ENCODE data around the gene CNPY1.
A peak's percentile ranks its signal among the peaks of the same experiment; 100 is the strongest.

CNPY1 gene

GRCh38 chr7:155536451-155536850, 9.9 kb downstream of the CNPY1 start:
- DNase-seq: no peak
- H3K36me3 Mint-ChIP-seq (ENCODE audit: low read depth): no peaks in the 10 kb centered on the region
- peaks cover 18% of the 10 kb centered on the region for H3K4me1 Mint-ChIP-seq (ENCODE audit: low read depth)
- H3K27me3 Mint-ChIP-seq: peaks cover 72% of the 10 kb centered on the region
- no peak overlapping the region for H3K27ac Mint-ChIP-seq
- H3K4me3 Mint-ChIP-seq: no peak overlapping the region
- H3K9me3 Mint-ChIP-seq: no peaks in the 10 kb centered on the region

GRCh38 chr7:155534691-155535090, 11.7 kb downstream of the CNPY1 start:
- H3K27me3 Mint-ChIP-seq: peaks cover 84% of the 10 kb centered on the region
- H3K4me3 Mint-ChIP-seq: no peak overlapping the region
- H3K36me3 Mint-ChIP-seq (ENCODE audit: low read depth): no peaks in the 10 kb centered on the region
- H3K9me3 Mint-ChIP-seq: no peaks in the 10 kb centered on the region
- DNase-seq: no peak
- H3K4me1 Mint-ChIP-seq (ENCODE audit: low read depth): peaks cover 18% of the 10 kb centered on the region
- H3K27ac Mint-ChIP-seq: no peak overlapping the region

DNA sequence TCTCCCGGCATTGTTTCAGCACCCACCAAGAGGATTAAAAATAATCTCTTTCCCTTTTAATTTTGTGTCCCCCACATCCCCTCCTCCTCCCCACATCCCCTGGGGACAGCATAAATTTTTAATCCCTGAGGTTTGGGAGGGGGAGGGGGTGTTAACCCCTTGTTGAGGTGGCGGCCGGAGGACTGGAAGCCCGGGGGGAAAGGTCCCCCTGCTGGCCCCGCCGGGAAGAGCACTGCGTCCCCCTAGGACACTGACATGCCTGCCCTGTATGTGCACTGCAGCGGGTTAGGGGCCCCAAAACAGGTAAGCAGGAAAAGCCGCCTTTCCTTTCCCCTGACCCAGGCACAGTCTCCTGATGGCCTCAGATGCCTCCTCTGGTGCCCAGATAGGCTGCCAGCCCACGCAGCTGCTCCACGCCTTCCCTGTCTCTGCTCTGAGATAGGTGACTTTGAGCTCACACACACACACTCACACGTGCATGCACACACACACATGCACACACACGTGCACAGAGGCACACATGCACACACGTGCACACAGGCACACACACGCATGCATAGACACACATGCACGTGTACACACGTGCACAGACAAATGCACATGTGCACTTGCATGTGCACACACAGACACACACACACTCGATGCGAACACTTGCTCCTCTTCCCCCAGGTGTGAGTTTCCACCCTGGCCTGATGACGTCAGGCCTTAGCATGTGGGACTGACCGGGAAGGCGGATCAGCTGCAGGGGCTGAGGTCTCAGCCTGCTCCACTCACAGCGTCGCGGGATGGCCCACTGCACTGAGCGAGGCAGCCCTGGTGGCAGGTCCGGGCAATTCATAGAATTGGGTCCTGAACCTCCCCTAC, 12.3 kb downstream of the CNPY1 start:
- peak; percentile 56 for DNase-seq
- Mint-ChIP-seq H3K4me3 (peak overlapping the region; percentile 66), H3K36me3 (ENCODE audit: low read depth) (no peaks in the 10 kb centered on the region), H3K27ac (no peak overlapping the region), H3K9me3 (no peaks in the 10 kb centered on the region), H3K4me1 (ENCODE audit: low read depth) (peaks cover 18% of the 10 kb centered on the region), H3K27me3 (peaks cover 85% of the 10 kb centered on the region)

DNA sequence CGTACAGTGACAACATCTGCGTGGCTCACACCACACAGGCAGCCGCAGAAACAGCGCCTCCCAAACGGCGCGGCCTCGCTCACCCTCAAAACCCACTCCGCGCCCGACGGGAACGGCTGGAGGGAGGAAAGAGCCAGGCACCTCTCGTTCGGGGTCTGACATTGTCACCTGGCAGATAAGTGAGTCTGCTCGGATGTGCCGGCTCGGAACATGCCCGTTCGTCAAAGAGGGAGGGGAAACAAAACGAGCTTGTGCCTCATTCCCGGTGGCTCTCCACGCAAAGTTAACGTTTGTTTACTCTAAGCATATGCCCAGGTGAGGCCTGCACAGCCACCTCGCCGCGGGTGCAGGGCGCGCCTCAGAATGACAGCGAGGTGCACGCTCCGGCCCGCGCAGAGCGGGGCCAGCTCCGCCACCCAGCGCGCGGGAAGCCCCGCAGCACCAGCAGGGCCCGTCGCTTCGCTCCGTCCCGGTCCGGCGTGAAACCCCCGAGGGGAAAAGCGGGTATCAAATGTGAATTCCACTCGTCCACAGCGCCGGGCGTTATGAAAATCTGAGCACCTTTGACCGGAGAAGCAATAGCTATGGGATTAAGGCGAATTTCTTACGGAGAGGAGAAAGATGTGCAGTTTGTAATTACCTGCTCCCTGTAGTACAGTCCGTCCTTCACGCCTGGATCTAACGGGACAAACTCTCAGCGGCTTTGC, 13.1 kb downstream of the CNPY1 start:
- Mint-ChIP-seq H3K36me3 (ENCODE audit: low read depth) (no peaks in the 10 kb centered on the region), H3K9me3 (no peaks in the 10 kb centered on the region), H3K27ac (no peak overlapping the region), H3K4me1 (ENCODE audit: low read depth) (peaks cover 18% of the 10 kb centered on the region), H3K27me3 (peaks cover 82% of the 10 kb centered on the region), H3K4me3 (peak overlapping the region; percentile 66)
- peak; percentile 40 for DNase-seq

DNA sequence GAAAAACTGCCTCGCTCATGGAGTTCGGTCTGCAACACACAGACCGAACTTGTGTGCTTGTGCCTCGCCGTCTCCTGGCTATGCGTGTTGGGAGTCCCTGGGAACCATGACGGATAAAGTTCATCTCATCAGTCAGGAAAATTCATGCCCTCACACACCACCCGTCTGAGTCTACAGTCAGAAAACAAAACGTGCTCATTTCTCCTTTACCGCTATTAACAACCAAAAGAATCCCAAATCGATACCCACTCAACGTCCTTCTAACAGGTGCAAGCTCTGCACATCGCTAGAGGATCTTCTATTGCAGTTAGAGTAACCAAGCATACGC, 13.6 kb downstream of the CNPY1 start:
- Mint-ChIP-seq H3K4me1 (ENCODE audit: low read depth) (peaks cover 18% of the 10 kb centered on the region), H3K36me3 (ENCODE audit: low read depth) (no peaks in the 10 kb centered on the region), H3K9me3 (no peaks in the 10 kb centered on the region), H3K27me3 (peaks cover 83% of the 10 kb centered on the region), H3K27ac (no peak overlapping the region), H3K4me3 (peak overlapping the region; percentile 35)
- DNase-seq: no peak

DNA sequence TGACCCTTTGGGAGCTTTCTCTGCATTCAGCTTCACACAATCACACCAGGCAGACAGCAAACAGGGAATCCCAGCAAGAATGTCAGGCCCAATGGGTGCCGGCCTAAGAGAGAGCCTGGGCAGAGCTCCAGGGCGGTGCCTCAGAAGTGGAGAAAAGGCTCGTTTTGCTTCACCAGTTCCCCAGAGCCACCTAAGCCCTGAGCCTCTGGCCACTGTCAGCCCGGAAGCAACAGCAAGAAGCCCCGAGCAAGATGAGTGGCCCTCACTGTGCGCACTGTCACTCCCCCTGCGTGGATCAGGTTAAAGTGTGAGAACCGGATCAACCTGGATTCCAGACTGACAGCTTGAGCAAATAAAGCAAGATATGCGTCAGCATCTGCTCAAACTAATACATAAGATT, 14.7 kb downstream of the CNPY1 start:
- DNase-seq: no peak
- Mint-ChIP-seq H3K36me3 (ENCODE audit: low read depth) (no peaks in the 10 kb centered on the region), H3K4me3 (no peak overlapping the region), H3K9me3 (no peaks in the 10 kb centered on the region), H3K27ac (no peak overlapping the region), H3K27me3 (peaks cover 83% of the 10 kb centered on the region), H3K4me1 (ENCODE audit: low read depth) (peaks cover 18% of the 10 kb centered on the region)

DNA sequence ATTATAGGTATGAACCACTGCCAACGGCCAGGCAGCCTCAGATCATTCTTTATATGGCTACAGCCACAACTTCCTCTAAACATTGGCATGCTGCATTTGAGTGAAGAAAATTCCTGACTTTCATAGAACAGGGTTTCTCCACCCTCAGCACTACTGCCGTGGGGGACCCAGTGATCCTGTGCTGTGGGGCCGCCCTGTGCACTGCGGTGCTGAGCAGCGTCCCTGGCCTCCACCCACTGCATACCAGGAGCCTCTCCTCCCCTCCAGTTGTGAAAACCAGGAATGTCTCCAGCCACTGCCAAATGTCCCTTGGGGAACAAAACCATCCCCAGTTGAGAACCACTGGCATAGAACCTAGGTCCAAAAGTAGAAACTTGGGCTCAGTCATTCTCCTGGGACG, 15.8 kb downstream of the CNPY1 start:
- H3K27me3 Mint-ChIP-seq: peaks cover 78% of the 10 kb centered on the region

GRCh38 chr7:155529845-155530244, 16.5 kb downstream of the CNPY1 start:
- no peak for DNase-seq
- H3K27ac Mint-ChIP-seq: no peak overlapping the region
- peaks cover 18% of the 10 kb centered on the region for H3K4me1 Mint-ChIP-seq (ENCODE audit: low read depth)
- H3K27me3 Mint-ChIP-seq: peaks cover 76% of the 10 kb centered on the region
- no peak overlapping the region for H3K4me3 Mint-ChIP-seq
- no peaks in the 10 kb centered on the region for H3K9me3 Mint-ChIP-seq
- no peaks in the 10 kb centered on the region for H3K36me3 Mint-ChIP-seq (ENCODE audit: low read depth)

More for the DNA sequence above, 15.8 kb downstream of the CNPY1 start:
- Mint-ChIP-seq H3K4me1 (ENCODE audit: low read depth) (peaks cover 18% of the 10 kb centered on the region), H3K4me3 (no peak overlapping the region), H3K36me3 (ENCODE audit: low read depth) (no peaks in the 10 kb centered on the region), H3K9me3 (no peaks in the 10 kb centered on the region), H3K27ac (no peak overlapping the region)
- DNase-seq: no peak

DNA sequence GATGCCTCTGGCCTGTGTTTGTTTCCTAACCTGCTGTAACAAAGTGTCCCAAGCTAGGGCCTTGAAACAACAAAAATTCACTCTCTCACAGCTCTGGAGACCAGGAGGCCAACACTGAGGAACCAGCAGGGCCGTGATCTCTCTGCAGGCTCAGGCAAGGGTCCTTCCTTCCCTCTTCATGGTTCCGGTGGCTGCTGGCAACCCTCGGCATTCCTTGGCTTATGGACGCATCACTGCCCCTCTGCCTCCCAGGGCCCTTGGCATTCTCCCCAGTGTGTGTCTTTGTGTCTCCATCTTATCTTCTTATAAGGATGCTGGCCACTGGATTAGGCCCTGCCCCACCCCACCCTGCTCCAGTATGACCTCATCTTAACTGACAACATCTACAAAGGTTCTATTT, 17.0 kb downstream of the CNPY1 start:
- Mint-ChIP-seq H3K4me1 (ENCODE audit: low read depth) (peaks cover 18% of the 10 kb centered on the region), H3K9me3 (no peaks in the 10 kb centered on the region)

DNA sequence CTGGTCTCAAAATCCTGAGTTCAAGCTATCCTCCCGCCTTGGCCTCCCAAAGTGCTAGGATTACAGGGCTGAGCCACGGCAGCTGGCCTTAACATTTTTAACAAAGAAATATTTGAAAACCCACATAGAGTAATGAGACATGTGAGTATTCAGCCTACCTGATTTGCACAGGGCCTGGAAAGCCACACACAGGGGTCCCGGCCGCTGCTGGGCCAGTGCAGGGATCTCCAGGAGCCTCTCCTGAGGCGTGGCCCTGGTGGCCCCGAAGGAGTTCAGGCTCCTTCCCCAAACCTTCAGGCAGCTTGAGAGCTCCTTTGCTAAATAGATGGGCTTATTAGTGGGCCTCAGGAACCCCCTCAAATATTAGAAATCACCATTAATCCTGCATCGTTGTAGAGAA, 18.7 kb downstream of the CNPY1 start:
- peaks cover 69% of the 10 kb centered on the region for H3K27me3 Mint-ChIP-seq
- no peaks in the 10 kb centered on the region for H3K36me3 Mint-ChIP-seq (ENCODE audit: low read depth)
- H3K9me3 Mint-ChIP-seq: no peaks in the 10 kb centered on the region
- H3K4me1 Mint-ChIP-seq (ENCODE audit: low read depth): peaks cover 3% of the 10 kb centered on the region
- H3K4me3 Mint-ChIP-seq: no peak overlapping the region
- H3K27ac Mint-ChIP-seq: no peak overlapping the region
- DNase-seq: no peak

More for the DNA sequence above, 17.0 kb downstream of the CNPY1 start:
- no peak for DNase-seq
- Mint-ChIP-seq H3K27ac (no peak overlapping the region), H3K27me3 (peaks cover 73% of the 10 kb centered on the region), H3K36me3 (ENCODE audit: low read depth) (no peaks in the 10 kb centered on the region), H3K4me3 (no peak overlapping the region)

DNA sequence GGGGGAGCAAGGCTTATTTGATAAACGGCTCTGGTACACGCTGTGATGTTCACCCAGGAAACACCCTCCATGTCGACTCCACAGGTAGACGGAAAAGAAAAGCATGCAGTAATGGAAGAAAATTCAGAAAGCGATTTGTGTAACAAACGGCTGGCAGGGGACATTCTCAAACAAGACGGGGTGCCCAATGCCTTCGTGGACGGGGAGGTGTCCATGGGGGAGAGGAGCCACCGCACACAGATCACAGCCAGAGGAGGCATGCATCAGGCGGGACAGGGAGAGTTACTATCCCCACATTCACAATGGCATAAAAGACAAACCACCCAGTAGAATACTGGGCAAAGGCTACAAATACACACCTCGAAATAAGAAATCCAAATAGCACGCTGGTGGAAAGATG, 20.1 kb downstream of the CNPY1 start:
- Mint-ChIP-seq H3K4me1 (ENCODE audit: low read depth) (no peaks in the 10 kb centered on the region), H3K4me3 (no peak overlapping the region), H3K27ac (no peak overlapping the region), H3K36me3 (ENCODE audit: low read depth) (no peaks in the 10 kb centered on the region), H3K9me3 (no peaks in the 10 kb centered on the region), H3K27me3 (peaks cover 59% of the 10 kb centered on the region)
- DNase-seq: no peak

DNA sequence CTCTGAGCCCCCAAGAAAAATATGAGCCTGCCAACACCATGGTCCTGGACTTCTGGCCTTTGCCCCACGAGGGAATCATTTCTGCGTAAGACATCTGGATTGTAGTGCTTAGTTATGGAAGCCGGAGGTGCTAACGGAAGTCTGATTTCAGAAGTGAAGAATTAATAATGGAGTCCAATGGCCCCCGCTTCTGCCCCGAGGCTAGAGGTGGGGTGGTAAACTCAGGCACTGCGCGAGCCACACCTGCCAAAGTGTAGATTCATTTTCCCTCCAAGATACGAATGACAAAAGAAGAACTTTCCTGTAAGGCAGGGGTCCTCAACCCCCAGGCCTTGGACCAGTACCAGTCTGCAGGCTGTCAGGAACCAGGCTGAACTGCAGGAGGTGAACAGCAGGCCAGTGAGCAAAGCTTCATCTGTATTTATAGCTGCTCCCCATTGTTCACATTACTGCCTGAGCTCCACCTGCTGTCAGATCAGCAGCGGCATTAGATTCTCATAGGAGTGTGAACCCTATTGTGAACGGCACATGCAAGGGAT, 22.3 kb downstream of the CNPY1 start:
- no peaks in the 10 kb centered on the region for H3K9me3 Mint-ChIP-seq
- peaks cover 48% of the 10 kb centered on the region for H3K27me3 Mint-ChIP-seq

DNA sequence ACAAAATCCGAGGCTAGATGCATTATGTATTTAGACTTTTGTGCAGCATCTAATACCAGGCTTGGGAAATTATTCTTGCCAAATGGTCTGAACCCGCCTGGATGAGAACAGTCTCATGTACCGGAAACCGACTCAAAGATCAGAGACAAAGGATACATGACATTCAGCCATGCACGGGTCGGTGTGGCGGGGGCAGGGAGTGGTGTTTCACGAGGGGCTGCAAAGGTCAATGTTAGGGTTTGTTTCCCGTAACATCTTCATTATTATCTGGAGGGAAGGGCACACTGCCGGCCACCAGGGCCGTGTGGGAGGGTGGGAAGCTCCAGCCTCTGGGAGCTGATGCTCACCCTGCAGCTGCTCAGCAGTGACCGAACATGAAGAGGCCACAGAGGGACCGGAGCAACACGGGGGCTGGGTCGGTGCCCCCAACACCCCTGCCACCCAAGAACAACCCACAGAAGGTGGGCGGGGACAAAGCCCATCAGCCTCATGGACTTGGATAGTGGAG, 23.1 kb downstream of the CNPY1 start:
- Mint-ChIP-seq H3K27ac (no peak overlapping the region), H3K27me3 (peaks cover 51% of the 10 kb centered on the region), H3K4me3 (no peak overlapping the region), H3K4me1 (ENCODE audit: low read depth) (no peaks in the 10 kb centered on the region), H3K36me3 (ENCODE audit: low read depth) (no peaks in the 10 kb centered on the region), H3K9me3 (no peaks in the 10 kb centered on the region)
- DNase-seq: no peak

More for the DNA sequence above, 22.3 kb downstream of the CNPY1 start:
- Mint-ChIP-seq H3K4me1 (ENCODE audit: low read depth) (no peaks in the 10 kb centered on the region), H3K4me3 (no peak overlapping the region), H3K27ac (no peak overlapping the region), H3K36me3 (ENCODE audit: low read depth) (no peaks in the 10 kb centered on the region)
- DNase-seq: no peak

DNA sequence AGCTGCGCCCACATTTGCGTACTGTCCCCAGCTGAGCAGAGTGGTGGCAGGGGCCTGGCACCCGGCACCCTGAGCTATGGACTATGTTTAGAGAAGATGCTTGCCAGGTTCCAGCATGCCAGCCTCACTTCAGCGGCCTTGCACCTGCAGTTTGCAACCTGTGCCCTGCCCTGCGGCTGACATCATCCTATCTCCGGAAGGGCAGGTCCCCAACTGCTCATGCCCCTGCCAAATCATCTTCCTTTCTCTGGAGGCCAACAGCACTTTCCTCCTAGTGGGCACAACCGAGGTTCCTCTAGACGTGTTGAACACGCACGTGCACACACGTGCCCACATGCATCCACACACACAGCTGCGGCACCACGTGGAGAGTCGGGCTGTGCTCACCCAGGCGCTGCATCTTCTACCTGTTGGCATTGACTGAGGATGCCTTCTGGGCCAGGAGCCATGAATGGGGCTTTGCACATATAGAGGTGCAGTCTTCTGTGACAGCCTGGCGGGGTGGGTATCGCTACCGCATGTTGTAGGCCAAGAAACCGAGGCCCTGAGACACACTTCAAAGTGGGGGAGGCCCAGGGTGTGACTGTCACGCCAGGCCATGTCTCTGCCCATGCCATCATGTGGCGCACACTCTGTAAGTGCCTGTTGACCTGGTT, 24.5 kb downstream of the CNPY1 start:
- H3K9me3 Mint-ChIP-seq: no peaks in the 10 kb centered on the region
- no peaks in the 10 kb centered on the region for H3K4me1 Mint-ChIP-seq (ENCODE audit: low read depth)
- no peak overlapping the region for H3K27ac Mint-ChIP-seq
- DNase-seq: no peak
- H3K27me3 Mint-ChIP-seq: peaks cover 59% of the 10 kb centered on the region
- H3K36me3 Mint-ChIP-seq (ENCODE audit: low read depth): no peaks in the 10 kb centered on the region
- H3K4me3 Mint-ChIP-seq: no peak overlapping the region

Measured in activated T-cell treated with anti-CD3 and anti-CD28 coated beads, Interleukin-2, amount 50 U/mL, for 24 hours (primary cell).